ENCODE data around the gene TXNDC8.

- TF ChIP-seq CTCF (IDR thresholded peaks at IDR 0.05) (no peak), HMGXB4 (CRISPR knock-in tag; IDR thresholded peaks at IDR 0.05) (no peak), ZSCAN18 (CRISPR knock-in tag; IDR thresholded peaks at IDR 0.05) (no peak), USF1 (CRISPR knock-in tag; IDR thresholded peaks at IDR 0.05) (no peak), ARID4B (CRISPR knock-in tag; IDR thresholded peaks at IDR 0.05; ENCODE audit: borderline replicate concordance) (no peak), ATF3 (CRISPR knock-in tag; conservative IDR thresholded peaks at IDR 0.05) (no peak)
Measured at GRCh38 chr9:110316261-110317075, 21.2 kb downstream of the TXNDC8 start.
